OCI-LY3 (cell line): Measurements from ENCODE around the gene PRKCI.

Experiments used
- EZH2phosphoT487 ChIP-seq: fragments of 200-600 bp; shearing (Covaris generic); IDR thresholded peaks from 2 replicates; pipeline ENCODE4 v1.6.1; 2018; ENCODE audit warnings: antibody characterized with exemption, mixed run types, low read depth
- TF ChIP-seq, protein P1 (sequence below): fragments of 200-600, 300-600 bp; sonication (generic); IDR thresholded peaks from 2 replicates; pipeline ENCODE4 v1.5.1; 2014; ENCODE audit warnings: antibody characterized with exemption, low read length, low read depth

- TF ChIP-seq, protein P1, sequence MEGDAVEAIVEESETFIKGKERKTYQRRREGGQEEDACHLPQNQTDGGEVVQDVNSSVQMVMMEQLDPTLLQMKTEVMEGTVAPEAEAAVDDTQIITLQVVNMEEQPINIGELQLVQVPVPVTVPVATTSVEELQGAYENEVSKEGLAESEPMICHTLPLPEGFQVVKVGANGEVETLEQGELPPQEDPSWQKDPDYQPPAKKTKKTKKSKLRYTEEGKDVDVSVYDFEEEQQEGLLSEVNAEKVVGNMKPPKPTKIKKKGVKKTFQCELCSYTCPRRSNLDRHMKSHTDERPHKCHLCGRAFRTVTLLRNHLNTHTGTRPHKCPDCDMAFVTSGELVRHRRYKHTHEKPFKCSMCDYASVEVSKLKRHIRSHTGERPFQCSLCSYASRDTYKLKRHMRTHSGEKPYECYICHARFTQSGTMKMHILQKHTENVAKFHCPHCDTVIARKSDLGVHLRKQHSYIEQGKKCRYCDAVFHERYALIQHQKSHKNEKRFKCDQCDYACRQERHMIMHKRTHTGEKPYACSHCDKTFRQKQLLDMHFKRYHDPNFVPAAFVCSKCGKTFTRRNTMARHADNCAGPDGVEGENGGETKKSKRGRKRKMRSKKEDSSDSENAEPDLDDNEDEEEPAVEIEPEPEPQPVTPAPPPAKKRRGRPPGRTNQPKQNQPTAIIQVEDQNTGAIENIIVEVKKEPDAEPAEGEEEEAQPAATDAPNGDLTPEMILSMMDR, result no peak
- no peak for TF ChIP-seq EZH2phosphoT487
These were observed 45.6 kb downstream of the PRKCI start for GRCh38 chr3:170267793-170268192.
